Right cardiac atrium (tissue), 5 donors: ENCODE measurements around the gene TMEM204. TPM values are rescaled to one million over a fixed set of nuclear protein-coding genes. Genes with fewer than 3 reads are reported as not detected.
A peak's percentile ranks its signal among the peaks of the same experiment; 100 is the strongest.

Source experiments
- ATAC-seq, 2 donors: fragments of 200-7000 bp; cut with Tn5 transposase; one replicate each; pipeline versions ENCODE4 v1.8.0 to v1.9.1; 2020; ENCODE audit warnings: moderate library complexity in 2 of 2, mild to moderate bottlenecking in 1 of 2
- DNase-seq, 3 donors: peaks; one replicate each; pipeline ENCODE4 v3.0.0-alpha.2; 2020
- H3K27ac ChIP-seq: one replicate; pipeline ENCODE4 v1.5.1; 2013; ENCODE audit warnings: mild to moderate bottlenecking, low read length, control low read depth, moderate library complexity
- H3K27me3 ChIP-seq: one replicate; pipeline ENCODE4 v1.6.1; 2013; ENCODE audit not compliant: control insufficient read depth, insufficient read depth
- H3K4me1 ChIP-seq: one replicate; pipeline ENCODE4 v1.6.1; 2013; ENCODE audit warnings: low read length; ENCODE audit not compliant: control insufficient read depth, insufficient read depth
- H3K4me3 ChIP-seq: one replicate; pipeline ENCODE4 v1.5.1; 2013; ENCODE audit warnings: low read length, control low read depth
- H3K9me3 ChIP-seq: one replicate; pipeline ENCODE4 v1.6.1; 2013; ENCODE audit warnings: low read length; ENCODE audit not compliant: control insufficient read depth
- WGBS: extraction: QIAGEN DNeasy Blood & Tissue Kit; methylation state at CpG from one replicate; pipeline ENCODE4 v1.1.7; 2013; 5-methylcytosine and 5-hydroxymethylcytosine counted together
- intact Hi-C, 4 donors: fragments of 100-400 bp; cut with DNase I; formaldehyde crosslinking; loops; one replicate each; pipeline versions ENCODE4 v1.11.0 to v1.14.0; 2022 to 2023
- polyA plus RNA-seq: library from polyadenylated mRNA; stranded (reverse); fragments of 200-250 nt; gene quantifications from one replicate; pipeline ENCODE4 v1.2.3, GENCODE V29; 2013
- total RNA-seq, 4 donors: library from RNA; stranded (reverse); fragmentation: NEBNext Ultra II Directional; extraction: Animal tissue kit (Norgen Biotek cat#: 25700); gene quantifications; one replicate each; pipeline ENCODE4 v1.2.1, GENCODE V29; 2021
- donor health status: healthy with polysubstance abuse.
- donor health status: DM: no; HTN: yes; CAD: no.
- donor health status: DM: no; HTN: no; CAD: no.
- donor health status: DM: no; HTN: yes; CAD: no; lungs with severe emphysema.
- donor health status: DM: yes; HTN: yes; CAD: no.

The TMEM204 gene
- total and polyA plus RNA-seq, 5 donors, result 19.0 to 32.2 (median 21.0) TPM

DNA sequence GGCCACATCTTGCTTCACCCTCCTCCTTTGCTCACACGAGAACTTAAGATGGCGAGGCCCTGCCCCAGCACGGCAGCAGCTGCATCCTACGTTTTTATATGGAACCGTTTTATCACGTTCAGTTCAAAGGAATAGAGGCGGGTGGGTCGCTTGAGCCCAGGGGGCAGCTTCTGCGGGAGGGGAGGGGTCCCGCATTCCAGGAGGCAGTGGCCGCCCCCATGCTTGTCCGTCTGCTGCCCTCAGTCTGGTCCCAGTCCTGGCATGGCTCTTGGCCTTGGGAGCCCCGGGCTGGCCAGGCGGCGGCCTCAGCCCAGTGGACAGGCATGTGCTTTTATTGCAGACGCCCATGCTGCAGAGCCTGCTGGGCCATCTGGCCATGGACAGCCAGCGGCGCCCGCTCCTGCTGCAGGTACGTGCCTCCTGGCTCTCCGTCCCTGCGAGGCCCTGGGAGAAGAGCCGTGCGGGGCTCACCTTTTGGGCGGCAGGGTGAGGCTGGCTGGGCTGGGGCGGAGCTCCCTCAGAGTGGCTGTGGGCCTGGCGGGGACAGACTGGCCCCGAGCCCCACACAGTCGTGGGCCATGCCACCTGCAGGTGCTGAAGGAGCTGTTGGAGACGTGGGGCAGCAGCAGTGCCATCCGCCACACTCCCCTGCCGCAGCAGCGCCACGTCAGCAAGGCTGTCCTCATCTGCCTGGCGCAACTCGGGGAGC is 33.6 kb upstream of the TMEM204 start:
- no peak overlapping the region for H3K27ac ChIP-seq
- H3K4me3 ChIP-seq, result no peak overlapping the region
- 92% methylated on average over 36 of the region's 36 CpGs for WGBS
- DNase-seq, result peak in 2 of 3 donors; percentile 35 to 59
- no peak for ATAC-seq
- intact Hi-C loops, result loop anchor here in 1 of 4 donors (10.0 kb wide), 1 partner anchor 65 kb away; no protein-coding TSS in a partner anchor
- no peaks in the 10 kb centered on the region for H3K9me3 ChIP-seq
- no peaks in the 10 kb centered on the region for H3K4me1 ChIP-seq
- H3K27me3 ChIP-seq, result no peaks in the 10 kb centered on the region

DNA sequence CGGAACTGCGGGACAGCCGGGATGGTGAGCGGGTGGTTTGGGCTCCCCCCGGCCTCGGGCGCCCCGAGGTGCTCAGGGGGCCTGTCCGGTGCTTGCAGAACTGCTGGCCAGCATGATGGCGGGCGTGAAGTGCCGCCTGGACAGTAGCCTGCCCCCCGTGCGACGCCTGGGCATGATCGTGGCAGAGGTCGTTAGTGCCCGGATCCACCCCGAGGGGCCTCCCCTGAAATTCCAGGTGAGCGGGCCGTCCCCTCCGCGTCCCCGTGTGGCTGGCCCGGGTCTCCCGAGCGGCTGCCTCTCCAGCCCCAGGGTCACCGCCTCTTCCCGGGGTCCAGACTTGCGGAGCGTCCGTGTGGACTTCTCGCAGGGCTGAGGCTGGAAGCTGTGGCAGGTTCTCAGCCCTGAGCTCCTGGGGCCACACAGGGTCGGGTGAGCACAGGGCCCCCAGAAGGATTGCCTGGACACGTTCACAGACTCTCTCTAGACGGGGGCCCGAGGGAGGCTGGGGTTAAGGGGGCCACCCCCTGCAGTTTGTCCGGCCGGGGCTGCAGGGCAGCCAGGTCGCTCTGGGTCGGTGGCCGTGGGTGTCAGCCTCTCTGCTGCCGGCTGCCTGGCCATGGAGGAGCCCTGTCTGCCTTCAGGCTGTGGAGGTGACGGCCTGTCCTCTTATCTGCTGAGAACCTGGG is 32.9 kb upstream of the TMEM204 start:
- Histone ChIP-seq H3K27me3 (no peaks in the 10 kb centered on the region), H3K4me3 (no peak overlapping the region), H3K27ac (no peak overlapping the region), H3K4me1 (no peaks in the 10 kb centered on the region), H3K9me3 (no peaks in the 10 kb centered on the region)
- ATAC-seq (no peak), DNase-seq (peak in 2 of 3 donors; percentile 41 to 48)
- intact Hi-C loops, result no loop called here
- WGBS, result 93% methylated on average over 44 of the region's 44 CpGs

DNA sequence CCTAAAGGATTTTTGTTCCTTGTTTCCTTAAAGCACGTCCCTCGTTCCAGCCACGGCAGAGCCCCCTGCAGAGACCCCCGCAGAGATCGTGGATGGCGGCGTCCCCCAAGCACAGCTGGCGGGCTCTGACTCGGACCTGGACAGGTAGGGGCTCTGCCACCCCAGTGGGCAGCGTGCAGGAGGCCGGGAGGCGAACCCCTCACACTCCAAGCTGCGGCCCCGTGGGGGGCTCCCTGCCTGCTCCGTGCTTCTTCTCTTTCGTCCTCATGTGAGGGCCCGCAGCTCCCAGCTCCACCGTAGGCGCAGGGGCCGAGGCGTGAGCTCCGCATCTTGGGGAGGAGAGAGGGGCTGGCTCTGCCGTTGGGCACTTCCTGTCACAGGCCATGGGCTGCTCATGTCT is 31.8 kb upstream of the TMEM204 start:
- Histone ChIP-seq H3K27ac (no peak overlapping the region), H3K4me3 (no peak overlapping the region), H3K4me1 (no peaks in the 10 kb centered on the region), H3K27me3 (no peaks in the 10 kb centered on the region), H3K9me3 (no peaks in the 10 kb centered on the region)
- intact Hi-C loops, result no loop called here
- DNase-seq (peak in 1 of 3 donors; percentile 53), ATAC-seq (no peak)
- WGBS, result 95% methylated on average over 23 of the region's 23 CpGs

DNA sequence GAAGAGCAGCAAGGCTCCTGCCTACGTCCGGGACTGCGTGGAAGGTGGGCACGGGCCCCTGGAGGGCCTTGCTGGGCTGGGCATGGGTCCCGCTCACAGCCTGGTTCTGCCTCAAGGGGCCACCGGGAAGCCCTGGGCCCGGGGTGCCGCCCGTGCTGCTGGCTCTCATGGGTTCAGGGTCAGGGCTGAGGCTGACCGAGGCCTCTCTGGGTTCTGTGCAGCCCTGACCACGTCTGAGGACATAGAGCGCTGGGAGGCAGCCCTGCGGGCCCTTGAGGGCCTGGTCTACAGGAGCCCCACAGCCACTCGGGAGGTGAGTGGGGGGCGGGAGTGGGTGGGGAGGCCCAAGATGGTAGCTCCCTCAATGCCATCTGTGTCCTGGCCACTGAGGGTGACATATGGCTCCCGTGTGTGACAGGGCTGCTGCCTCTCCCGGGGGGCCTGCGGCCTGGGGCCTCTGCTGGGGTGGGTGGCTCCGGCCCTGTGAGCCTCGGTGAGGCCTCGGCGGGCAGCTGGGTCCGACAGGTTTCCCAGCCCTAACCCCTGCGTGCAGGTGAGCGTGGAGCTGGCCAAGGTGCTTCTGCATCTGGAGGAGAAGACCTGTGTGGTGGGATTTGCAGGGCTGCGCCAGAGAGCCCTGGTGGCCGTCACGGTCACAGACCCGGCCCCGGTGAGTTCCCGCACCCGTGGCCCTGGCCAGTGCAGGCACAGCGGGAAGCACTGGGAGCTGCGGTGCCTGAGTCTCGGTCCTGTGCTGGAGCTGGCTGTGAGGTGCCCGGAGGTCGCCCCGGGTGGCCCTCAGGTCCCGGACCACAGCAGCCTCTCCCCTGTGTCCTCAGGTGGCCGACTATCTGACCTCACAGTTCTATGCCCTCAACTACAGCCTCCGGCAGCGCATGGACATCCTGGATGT is 31.1 kb upstream of the TMEM204 start:
- H3K27me3 ChIP-seq, result no peaks in the 10 kb centered on the region
- DNase-seq (peak in 2 of 3 donors; percentile 42 to 49), ATAC-seq (no peak)
- H3K27ac ChIP-seq, result no peak overlapping the region
- no peaks in the 10 kb centered on the region for H3K4me1 ChIP-seq
- no peaks in the 10 kb centered on the region for H3K9me3 ChIP-seq
- intact Hi-C loops, result no loop called here
- H3K4me3 ChIP-seq, result no peak overlapping the region
- WGBS, result 95% methylated on average over 42 of the region's 42 CpGs

DNA sequence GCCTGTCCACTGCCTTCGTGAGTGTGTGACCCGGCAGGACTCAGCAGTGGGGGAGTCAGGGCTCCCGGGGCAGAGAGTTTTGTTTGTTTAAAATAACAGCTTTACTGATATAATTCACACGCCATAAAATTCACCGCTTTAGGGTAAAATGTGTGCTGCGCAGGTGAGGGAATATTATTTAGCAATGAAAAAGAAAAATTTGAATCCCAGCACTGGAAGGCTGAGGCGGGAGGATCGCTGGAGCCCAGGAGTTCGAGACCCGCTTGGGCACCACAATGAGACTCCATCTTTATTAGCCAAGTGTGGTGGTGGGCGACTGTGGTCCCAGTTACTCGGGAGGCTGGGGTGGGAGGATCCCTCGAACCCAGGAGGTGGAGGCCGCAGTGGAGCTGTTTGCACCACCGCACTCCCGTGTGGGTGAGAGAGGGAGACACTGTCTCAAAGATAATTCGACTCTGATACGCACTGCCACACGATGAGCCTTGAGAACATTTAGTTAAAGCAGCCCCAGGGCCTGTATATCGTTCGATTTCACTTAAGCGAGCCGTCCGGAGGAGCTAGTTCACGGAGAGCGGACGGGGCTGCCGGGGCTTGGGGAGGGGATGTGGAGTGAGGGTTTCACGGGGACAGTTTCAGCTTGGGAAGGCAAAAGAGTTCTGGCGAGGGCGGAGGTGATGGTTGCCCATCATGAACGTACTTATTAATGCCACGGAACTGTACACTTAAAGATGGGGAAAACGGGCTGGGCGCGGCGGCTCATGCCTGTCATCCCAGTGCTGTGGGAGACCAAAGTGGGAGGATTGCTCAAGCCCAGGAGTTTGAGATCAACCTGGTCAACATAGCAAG is 30.1 kb upstream of the TMEM204 start:
- no peaks in the 10 kb centered on the region for H3K27me3 ChIP-seq
- intact Hi-C loops, result no loop called here
- H3K4me1 ChIP-seq, result no peaks in the 10 kb centered on the region
- 95% methylated on average over 37 of the region's 37 CpGs for WGBS
- DNase-seq (no peak), ATAC-seq (no peak)
- H3K27ac ChIP-seq, result no peak overlapping the region
- H3K4me3 ChIP-seq, result no peak overlapping the region
- no peaks in the 10 kb centered on the region for H3K9me3 ChIP-seq

DNA sequence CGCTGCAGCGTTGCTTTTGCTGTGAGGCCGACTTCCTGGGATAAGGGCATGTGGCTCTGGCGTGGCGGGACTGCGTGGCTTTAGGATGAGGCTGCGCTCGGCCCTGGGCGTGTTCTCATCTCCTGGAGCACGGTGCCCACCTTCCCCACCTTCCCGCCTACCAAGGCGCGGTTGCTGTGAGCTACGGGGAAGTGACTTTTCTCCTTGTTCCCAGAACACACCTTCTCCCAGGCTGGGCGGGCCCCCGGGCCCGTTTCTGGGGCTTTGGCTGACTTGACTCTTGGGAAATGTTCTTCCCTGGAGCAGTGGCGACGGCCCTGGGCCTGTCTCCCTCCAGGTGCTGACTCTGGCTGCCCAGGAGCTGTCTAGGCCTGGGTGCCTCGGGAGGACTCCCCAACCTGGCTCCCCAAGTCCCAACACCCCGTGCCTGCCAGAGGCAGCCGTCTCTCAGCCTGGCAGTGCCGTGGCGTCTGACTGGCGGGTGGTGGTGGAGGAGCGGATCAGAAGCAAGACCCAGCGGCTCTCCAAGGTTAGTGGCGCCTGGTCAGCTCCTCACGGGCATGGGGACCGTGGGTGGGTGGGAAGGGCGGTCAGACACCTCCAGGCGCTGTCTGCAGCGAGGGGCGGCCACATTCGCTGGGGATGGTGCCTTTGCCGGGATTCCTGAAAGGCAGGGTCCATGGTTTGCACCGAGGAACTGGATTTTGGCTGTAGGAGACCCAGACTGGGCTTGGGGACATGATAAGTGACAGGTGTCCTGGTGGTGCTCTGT is 28.2 kb upstream of the TMEM204 start:
- no peak for ATAC-seq
- DNase-seq, result peak in 2 of 3 donors; percentile 33 to 56
- H3K4me3 ChIP-seq, result no peak overlapping the region
- peaks cover 4% of the 10 kb centered on the region for H3K4me1 ChIP-seq
- 95% methylated on average over 37 of the region's 37 CpGs for WGBS
- intact Hi-C loops, result no loop called here
- no peak overlapping the region for H3K27ac ChIP-seq
- no peaks in the 10 kb centered on the region for H3K9me3 ChIP-seq
- H3K27me3 ChIP-seq, result no peaks in the 10 kb centered on the region

DNA sequence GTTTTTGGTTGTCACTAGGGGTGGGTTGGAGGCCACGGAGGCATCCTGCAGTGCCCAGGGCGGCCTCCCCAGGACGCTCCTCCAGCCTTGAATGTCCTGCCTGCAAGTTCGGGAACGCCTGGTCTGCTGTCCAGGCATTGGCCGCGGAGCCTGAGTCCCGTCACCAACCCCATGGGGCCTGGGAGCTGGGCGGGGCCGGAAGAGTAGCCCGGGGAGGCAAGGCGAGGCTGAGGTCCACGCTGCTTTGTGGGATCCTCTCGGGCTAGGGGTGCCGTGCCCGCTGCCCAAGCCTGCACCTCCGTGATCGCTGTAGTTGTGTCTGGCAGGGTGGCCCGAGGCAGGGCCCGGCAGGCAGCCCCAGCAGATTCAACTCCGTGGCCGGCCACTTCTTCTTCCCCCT is 27.6 kb upstream of the TMEM204 start:
- ATAC-seq, result no peak
- H3K27ac ChIP-seq, result no peak overlapping the region
- intact Hi-C loops, result no loop called here
- H3K27me3 ChIP-seq, result no peaks in the 10 kb centered on the region
- 91% methylated on average over 22 of the region's 22 CpGs for WGBS
- peak in 1 of 3 donors; percentile 55 for DNase-seq
- H3K4me1 ChIP-seq, result peaks cover 4% of the 10 kb centered on the region
- no peaks in the 10 kb centered on the region for H3K9me3 ChIP-seq
- H3K4me3 ChIP-seq, result no peak overlapping the region

DNA sequence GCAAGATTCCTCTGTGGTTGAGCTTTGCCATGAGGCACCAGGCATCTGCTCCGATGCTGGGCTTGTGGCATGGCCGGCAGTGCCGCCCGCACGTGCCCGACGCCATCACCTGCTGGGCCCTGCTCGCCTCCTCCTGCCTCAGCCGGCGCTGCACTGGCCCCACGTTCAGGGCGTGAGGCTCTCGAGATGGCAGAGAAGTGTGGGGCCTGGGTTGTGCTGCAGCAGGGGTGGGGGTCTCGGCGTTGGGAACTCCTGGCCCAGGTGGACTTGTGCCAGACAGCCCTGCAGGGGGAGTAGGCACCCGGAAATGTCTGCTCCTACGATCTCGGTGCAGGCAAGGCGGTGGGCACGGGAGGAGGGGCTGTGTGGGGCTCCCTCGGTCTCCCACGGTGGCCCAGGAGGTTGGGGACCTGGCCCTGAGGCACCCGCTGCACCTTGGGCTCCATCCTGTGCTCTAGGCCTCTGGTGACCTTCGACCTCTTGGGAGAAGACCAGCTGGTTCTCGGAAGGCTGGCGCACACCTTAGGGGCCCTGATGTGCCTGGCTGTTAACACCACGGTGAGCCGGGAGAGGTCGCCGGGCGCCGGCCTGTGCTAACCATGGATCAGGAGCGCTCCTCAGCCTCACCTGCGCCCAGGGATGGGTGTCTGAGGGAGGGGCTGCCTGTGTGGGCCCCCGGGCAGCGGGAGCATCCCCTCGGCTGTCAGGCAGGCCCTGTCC is 26.8 kb upstream of the TMEM204 start:
- no peaks in the 10 kb centered on the region for H3K9me3 ChIP-seq
- intact Hi-C loops, result no loop called here
- DNase-seq (peak in 1 of 3 donors; percentile 53), ATAC-seq (no peak)
- no peak overlapping the region for H3K4me3 ChIP-seq
- H3K27me3 ChIP-seq, result no peaks in the 10 kb centered on the region
- H3K4me1 ChIP-seq, result peaks cover 4% of the 10 kb centered on the region
- H3K27ac ChIP-seq, result no peak overlapping the region
- WGBS, result 90% methylated on average over 37 of the region's 37 CpGs

DNA sequence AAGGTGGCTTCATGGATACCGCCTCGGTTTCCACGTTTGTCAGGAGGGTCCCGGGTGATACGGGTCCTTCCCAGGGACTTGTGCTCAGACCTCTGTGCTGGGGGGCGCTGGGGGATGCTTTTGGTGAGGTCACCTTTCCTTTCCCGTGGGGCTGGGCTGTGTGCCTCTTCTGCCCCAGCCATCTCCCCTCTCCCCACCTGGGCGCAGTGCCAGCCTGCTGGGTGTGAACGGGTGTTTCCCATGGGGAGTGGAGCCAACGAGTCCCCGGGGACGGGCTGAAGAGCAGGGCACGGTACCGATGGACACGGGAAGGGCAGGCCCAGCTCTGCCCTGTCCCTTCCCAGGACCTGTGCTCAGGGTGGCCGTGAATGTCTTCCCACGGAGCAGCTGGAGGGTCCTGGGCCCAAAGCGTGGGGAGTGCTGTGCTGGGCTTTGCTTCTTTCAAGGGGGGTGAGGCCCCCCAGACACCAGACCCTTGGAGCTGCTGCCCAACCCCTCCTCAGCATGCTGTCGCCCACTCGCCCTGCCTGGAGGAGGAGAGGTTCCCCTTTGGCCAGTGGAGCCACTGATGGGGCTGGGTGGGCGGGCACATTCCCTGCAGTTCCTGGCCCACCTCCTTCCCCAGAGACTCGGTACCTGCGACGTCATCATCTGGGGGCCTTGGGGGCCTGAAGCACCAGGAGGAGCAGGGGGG is 24.8 kb upstream of the TMEM204 start:
- Histone ChIP-seq H3K27me3 (no peaks in the 10 kb centered on the region), H3K9me3 (no peaks in the 10 kb centered on the region), H3K4me3 (no peak overlapping the region), H3K27ac (no peak overlapping the region), H3K4me1 (peaks cover 4% of the 10 kb centered on the region)
- WGBS, result 67% methylated on average over 24 of the region's 24 CpGs
- ATAC-seq (no peak), DNase-seq (peak in 2 of 3 donors; percentile 67 to 75)
- intact Hi-C loops, result no loop called here
